HG03064 (cell line): ENCODE measurements around the gene IYD.

Source experiments
- ATAC-seq: cut with Tn5 transposase; IDR thresholded peaks from one replicate; pipeline ENCODE4 v1.9.1; 2021; ENCODE audit warnings: low read depth; ENCODE audit not compliant: unreplicated experiment

The IYD gene

DNA sequence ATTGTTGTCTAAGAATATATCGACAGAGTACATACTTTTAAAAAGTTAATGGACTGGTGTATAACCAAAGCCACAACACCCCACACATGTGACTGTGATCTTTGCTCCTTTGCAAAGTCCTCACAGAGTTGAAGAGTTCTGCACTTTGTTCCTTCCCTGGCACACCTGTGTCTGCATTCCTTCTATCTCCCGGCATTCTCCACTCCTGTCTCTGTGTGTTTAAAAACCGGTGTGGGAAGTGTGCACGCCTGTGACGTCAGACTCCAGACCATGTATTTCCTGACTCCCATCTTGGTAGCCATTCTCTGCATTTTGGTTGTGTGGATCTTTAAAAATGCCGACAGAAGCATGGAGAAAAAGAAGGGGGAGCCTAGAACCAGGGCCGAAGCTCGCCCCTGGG is at the start of gene IYD:
IYD (plus strand) TSS at position 251 of the 400 bp plus-strand sequence; CDS start at position 271, 20 bp downstream.
- ATAC-seq: no peak

- no peak for ATAC-seq
Measured at GRCh38 chr6:150319924-150320323, 48.9 kb upstream of the IYD start.

- no peak for ATAC-seq
Measured at GRCh38 chr6:150320442-150320841, 48.4 kb upstream of the IYD start.

GRCh38 chr6:150322466-150322871 is 46.3 kb upstream of the IYD start:
- ATAC-seq: no peak

GRCh38 chr6:150323205-150323604 is 45.6 kb upstream of the IYD start:
- no peak for ATAC-seq

DNA sequence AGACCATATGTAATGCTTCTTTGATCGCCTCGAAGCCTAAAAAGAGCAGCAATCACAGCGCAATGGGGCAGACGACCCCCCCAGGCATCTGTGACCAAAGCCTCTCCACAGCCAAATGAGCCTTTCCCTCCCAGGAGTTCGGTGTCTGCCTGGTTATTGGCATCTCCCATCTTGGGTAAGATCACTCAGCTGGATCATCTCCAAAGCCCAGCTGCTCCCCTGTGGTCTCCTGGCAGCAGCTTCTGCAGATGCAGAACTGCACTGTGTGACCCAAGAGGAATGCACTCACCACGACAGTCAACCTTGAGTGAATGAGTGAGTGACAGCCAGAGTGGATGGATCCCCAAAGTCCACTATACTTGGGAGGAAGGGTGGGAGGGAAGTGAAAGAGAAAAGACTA is 44.8 kb upstream of the IYD start:
- no peak for ATAC-seq

- ATAC-seq: no peak
Measured at GRCh38 chr6:150325066-150325772, 43.6 kb upstream of the IYD start.

GRCh38 chr6:150327117-150327774 is 41.6 kb upstream of the IYD start:
- no peak for ATAC-seq

DNA sequence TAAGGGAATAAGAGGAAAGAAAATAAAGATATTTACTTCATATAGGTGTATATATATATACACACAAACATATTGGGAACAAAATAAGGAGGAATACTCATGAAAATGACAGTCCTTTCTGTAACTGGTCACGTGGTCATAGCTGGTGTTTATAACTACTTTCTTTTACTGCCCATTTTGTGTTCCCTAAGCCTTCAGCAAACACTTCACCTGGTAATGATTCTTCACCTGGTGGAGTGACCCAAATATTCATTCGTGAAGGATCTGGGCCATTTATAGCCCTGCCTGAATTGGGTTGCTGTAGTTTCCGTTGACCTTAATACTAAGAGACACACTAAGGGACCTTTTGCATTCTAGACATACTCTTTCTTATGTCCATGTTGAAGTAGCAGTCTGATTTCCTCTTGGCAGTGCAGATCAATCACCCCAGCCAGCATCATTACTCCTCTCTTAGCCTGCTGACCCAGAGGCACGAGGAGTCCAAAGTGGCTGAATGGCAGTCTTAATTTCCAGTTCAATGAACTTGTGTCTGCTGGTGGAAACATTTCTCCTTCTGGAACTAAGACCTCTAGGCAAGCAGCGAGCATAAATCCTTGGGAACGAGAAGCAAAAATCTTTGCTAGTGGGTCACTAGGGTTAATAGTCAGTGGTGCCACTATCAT is 39.9 kb upstream of the IYD start:
- ATAC-seq: no peak

- ATAC-seq: no peak
Measured at GRCh38 chr6:150331344-150331743, 37.5 kb upstream of the IYD start.

DNA sequence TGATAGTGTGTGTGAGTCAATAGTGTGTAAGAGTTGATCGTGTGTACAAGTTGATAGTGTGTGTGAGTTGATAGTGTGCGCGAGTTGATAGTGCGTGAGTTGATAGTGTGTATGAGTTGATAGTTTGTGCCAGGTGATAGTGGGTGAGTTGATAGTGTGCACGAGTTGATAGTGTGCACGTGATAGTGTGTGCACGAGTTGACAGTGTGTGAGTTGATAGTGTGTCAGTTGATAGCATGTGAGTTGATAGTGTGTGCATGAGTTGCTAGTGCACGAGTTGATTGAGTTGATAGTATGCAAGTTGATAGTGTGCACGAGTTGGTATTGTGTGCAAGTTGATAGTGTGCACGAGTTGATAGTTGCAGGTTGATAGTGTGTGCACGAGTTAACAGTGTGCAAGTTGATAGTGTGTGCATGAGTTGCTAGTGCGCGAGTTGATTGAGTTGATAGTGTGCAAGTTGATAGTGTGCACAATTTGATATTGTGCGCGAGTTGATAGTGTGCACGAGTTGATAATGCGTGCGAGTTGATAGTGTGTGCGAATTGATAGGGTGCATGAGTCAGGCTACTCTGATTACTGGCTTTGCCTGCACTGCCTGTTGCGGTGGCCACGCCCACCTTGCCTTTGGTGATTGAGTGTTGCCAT is 35.8 kb upstream of the IYD start:
- ATAC-seq: no peak

GRCh38 chr6:150333585-150333941 is 35.2 kb upstream of the IYD start:
- ATAC-seq: no peak

GRCh38 chr6:150334790-150335783 is 33.7 kb upstream of the IYD start:
- ATAC-seq: no peak

- ATAC-seq: no peak
Measured at GRCh38 chr6:150336299-150336698, 32.5 kb upstream of the IYD start.

DNA sequence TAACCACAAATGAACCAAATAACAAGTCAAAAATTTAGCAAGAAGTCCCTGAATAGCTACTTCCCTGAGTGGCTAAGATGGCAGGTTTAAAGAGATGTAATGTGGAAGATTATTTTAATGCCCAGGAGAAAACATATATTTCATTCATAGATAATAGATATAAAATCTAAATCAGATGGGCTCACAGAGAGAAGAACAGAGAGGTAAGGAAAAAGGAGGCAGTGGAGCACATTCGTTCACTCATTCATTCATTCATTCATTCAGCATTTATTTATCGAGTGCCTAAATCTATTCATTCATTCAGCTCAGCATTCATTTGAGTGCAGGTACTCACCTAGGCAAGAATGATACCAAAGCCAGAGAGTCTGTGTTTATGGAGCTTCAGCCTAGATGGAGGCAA is 32.1 kb upstream of the IYD start:
- no peak for ATAC-seq

DNA sequence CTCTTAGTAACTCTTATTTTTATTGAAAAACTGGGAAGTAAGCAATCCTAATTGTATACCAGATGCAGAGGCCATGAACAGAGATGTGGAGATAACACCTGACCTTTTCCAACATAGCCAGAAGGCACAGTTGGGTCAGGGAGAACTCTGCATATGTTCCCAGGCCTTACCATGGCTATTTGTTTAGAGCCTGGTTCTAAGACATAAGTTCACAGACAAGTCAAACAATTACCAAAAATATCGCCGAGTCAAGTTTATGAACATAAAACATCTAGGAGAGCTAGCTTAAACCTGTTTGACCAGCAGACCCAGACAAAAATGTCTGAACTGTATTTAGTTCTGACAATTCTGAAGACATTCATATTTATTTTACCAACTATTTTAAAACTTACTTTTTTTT is 26.7 kb upstream of the IYD start:
- no peak for ATAC-seq

- ATAC-seq: no peak
Measured at GRCh38 chr6:150343434-150343833, 25.4 kb upstream of the IYD start.

DNA sequence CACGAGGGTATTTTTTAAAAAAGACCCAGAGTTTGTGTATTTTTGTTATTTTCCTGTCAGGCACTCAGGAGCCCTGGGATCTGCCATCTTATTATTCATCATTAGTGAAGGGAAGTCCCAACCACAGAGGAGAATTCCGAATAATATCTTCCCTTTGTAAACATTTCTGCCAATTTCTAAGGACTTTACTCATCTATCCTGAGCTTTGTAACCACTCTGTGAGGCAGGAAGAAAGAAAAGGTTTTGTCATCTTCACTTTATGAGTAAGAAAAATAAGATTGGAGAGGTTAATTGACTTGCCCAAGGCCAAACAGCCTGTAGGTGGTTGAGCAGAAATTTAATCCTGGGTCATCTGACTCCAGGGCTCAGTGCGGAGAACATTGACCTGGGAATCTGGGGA is 23.0 kb upstream of the IYD start:
- no peak for ATAC-seq

DNA sequence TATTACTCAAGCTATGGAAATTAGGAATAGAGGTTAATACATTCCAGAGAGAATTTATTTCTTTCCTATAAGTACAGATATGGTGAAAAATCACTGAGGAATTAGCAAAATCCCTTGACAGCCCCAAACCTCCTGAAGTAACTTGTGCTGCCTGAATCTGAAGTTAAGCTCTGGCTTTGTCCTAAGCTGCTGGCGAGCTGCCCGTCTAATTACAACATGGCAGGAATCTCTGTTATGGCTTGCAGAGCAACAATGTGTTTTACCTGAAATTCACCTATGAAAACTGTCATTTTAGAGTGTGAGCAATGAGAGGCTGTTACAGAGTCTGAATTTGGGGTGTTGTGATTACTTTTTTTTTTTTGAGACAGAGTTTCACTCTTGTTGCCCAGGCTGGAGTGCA is 22.5 kb upstream of the IYD start:
- no peak for ATAC-seq

DNA sequence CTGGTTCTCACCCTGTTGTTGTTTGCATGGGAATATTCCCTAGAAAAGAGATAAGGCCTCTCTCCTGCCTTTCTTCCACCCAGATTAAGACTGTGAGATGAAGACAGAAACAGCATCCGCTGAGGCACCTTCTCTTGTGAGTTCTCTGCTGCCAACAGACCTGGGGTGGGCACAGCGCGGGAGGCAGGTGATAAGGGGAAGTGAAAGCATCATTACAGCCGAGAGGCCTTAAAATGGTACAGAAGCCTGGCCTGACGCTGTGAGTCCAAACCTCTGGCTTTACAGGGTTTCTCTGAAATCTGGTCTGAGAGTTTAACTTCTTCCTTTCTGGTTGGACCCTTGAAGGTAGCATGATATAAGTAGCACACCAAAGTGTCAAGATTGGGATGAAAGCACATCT is 21.0 kb upstream of the IYD start:
- no peak for ATAC-seq
